GM12891 (cell line): Measurements from ENCODE around the gene RBCK1.

ENCODE experiments used
- PAX5 ChIP-seq: IDR thresholded peaks from 2 replicates; pipeline ENCODE4 v1.6.1; 2011; ENCODE audit warnings: low read length, moderate library complexity, mild to moderate bottlenecking; ENCODE audit not compliant: insufficient read depth, severe bottlenecking
- POLR2A ChIP-seq: IDR thresholded peaks from 2 replicates; pipeline ENCODE4 v1.6.1; 2011; ENCODE audit warnings: low read depth, low read length, control low read depth
- POLR2AphosphoS5 ChIP-seq: IDR thresholded peaks from 2 replicates; pipeline ENCODE4 v1.6.1; 2011; ENCODE audit warnings: low read depth, low read length, control low read depth
- POU2F2 ChIP-seq: IDR thresholded peaks from 2 replicates; pipeline ENCODE4 v1.6.1; 2011; ENCODE audit warnings: low read depth, mild to moderate bottlenecking, control low read depth, low read length, moderate library complexity
- SPI1 ChIP-seq: IDR thresholded peaks from 2 replicates; pipeline ENCODE4 v1.6.1; 2011; ENCODE audit warnings: low read depth, low read length, control low read depth
- TAF1 ChIP-seq: IDR thresholded peaks from 2 replicates; pipeline ENCODE4 v1.6.1; 2011; ENCODE audit warnings: low read depth, low read length, control low read depth

DNA sequence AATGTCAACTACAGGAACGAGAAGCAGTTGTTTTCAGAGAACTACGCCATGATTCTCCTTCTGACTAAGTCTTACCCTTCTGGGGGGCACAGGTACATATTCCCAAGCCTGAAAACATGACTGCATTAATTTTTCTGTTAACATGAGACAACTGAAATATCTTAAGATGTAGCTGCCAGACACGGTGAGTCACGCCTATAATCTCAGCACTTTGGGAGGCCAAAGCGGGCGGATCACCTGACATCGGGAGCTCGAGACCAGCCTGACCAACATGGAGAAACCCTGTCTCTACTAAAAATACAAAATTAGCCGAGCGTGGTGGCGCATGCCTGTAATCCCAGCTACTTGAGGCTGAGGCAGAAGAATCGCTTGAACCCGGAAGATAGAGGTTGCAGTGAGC, 32.5 kb downstream of the RBCK1 start:
- TF ChIP-seq POLR2AphosphoS5 (no peak), POLR2A (no peak), TAF1 (no peak), PAX5 (no peak), SPI1 (no peak), POU2F2 (no peak)
